Retinal pigment epithelial cell (primary cell): ENCODE measurements around the gene EARS2.

Source experiments
- DNase-seq: peaks from one replicate; pipeline ENCODE4 v3.0.0-alpha.2; 2010; ENCODE audit warnings: low read depth
- H3K4me3 ChIP-seq: 2 replicates; pipeline ENCODE4 v1.5.1; 2011; ENCODE audit warnings: mild to moderate bottlenecking, low read length, control low read depth, moderate library complexity
- CTCF ChIP-seq: conservative IDR thresholded peaks from 2 replicates; pipeline ENCODE4 v1.5.1; 2011; ENCODE audit warnings: low read depth, low read length, control low read depth, inconsistent platforms

The EARS2 gene

GRCh38 chr16:23500862-23501225, 56.3 kb downstream of the EARS2 start:
- H3K4me3 ChIP-seq, result no peak overlapping the region
- TF ChIP-seq CTCF, result no peak
- DNase-seq, result no peak

GRCh38 chr16:23500212-23500861, 56.8 kb downstream of the EARS2 start:
- DNase-seq, result no peak
- H3K4me3 ChIP-seq, result no peak overlapping the region
- TF ChIP-seq CTCF, result no peak

GRCh38 chr16:23499801-23500200, 57.3 kb downstream of the EARS2 start:
- no peak for DNase-seq
- no peak overlapping the region for H3K4me3 ChIP-seq
- TF ChIP-seq CTCF, result no peak

- no peak for TF ChIP-seq CTCF
- no peak overlapping the region for H3K4me3 ChIP-seq
- no peak for DNase-seq
These were observed 58.3 kb downstream of the EARS2 start for GRCh38 chr16:23498863-23499262.

- no peak for TF ChIP-seq CTCF
- H3K4me3 ChIP-seq, result peak overlapping the region; percentile 15
- no peak for DNase-seq
These were observed 59.6 kb downstream of the EARS2 start for GRCh38 chr16:23497543-23497868.

GRCh38 chr16:23496821-23497542, 60.2 kb downstream of the EARS2 start:
- no peak for TF ChIP-seq CTCF
- DNase-seq, result no peak
- peak overlapping the region; percentile 15 for H3K4me3 ChIP-seq

GRCh38 chr16:23495671-23496070, 61.5 kb downstream of the EARS2 start:
- DNase-seq, result no peak
- no peak overlapping the region for H3K4me3 ChIP-seq
- no peak for TF ChIP-seq CTCF
